Breast epithelium (tissue), 3 donors: ENCODE data around the gene TCN2.

ENCODE experiments used
- POLR2A ChIP-seq: fragments of 450-650 bp; IDR thresholded peaks from one replicate; pipeline ENCODE4 v1.6.1; 2016; ENCODE audit warnings: antibody characterized with exemption, mild to moderate bottlenecking, moderate library complexity
- TF ChIP-seq, protein P1 (sequence below), 3 donors: fragments of 450-650 bp; IDR thresholded peaks; one replicate each; pipeline ENCODE4 v1.5.1; 2016 to 2017; ENCODE audit warnings: antibody characterized with exemption in 3 of 3, mild to moderate bottlenecking in 3 of 3, moderate library complexity in 3 of 3

- TF ChIP-seq POLR2A, result no peak
- TF ChIP-seq, protein P1, sequence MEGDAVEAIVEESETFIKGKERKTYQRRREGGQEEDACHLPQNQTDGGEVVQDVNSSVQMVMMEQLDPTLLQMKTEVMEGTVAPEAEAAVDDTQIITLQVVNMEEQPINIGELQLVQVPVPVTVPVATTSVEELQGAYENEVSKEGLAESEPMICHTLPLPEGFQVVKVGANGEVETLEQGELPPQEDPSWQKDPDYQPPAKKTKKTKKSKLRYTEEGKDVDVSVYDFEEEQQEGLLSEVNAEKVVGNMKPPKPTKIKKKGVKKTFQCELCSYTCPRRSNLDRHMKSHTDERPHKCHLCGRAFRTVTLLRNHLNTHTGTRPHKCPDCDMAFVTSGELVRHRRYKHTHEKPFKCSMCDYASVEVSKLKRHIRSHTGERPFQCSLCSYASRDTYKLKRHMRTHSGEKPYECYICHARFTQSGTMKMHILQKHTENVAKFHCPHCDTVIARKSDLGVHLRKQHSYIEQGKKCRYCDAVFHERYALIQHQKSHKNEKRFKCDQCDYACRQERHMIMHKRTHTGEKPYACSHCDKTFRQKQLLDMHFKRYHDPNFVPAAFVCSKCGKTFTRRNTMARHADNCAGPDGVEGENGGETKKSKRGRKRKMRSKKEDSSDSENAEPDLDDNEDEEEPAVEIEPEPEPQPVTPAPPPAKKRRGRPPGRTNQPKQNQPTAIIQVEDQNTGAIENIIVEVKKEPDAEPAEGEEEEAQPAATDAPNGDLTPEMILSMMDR (IDR thresholded peaks at IDR 0.05), result no peak
Observed at GRCh38 chr22:30572840-30573593, 34.0 kb upstream of the TCN2 start.
